Hair follicular keratinocyte (primary cell): Measurements from ENCODE around the gene COPZ1. TPM values are rescaled to one million over a fixed set of nuclear protein-coding genes. Genes with fewer than 3 reads are reported as not detected.

Experiments
- total RNA-seq: library from RNA; depleted of rRNA; stranded (reverse); fragments of >200 nt; gene quantifications from 2 replicates; pipeline ENCODE4 v1.2.3, GENCODE V29; 2015

COPZ1 gene, protein sequence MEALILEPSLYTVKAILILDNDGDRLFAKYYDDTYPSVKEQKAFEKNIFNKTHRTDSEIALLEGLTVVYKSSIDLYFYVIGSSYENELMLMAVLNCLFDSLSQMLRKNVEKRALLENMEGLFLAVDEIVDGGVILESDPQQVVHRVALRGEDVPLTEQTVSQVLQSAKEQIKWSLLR
- 115 and 130 TPM in 2 replicates for total RNA-seq

DNA sequence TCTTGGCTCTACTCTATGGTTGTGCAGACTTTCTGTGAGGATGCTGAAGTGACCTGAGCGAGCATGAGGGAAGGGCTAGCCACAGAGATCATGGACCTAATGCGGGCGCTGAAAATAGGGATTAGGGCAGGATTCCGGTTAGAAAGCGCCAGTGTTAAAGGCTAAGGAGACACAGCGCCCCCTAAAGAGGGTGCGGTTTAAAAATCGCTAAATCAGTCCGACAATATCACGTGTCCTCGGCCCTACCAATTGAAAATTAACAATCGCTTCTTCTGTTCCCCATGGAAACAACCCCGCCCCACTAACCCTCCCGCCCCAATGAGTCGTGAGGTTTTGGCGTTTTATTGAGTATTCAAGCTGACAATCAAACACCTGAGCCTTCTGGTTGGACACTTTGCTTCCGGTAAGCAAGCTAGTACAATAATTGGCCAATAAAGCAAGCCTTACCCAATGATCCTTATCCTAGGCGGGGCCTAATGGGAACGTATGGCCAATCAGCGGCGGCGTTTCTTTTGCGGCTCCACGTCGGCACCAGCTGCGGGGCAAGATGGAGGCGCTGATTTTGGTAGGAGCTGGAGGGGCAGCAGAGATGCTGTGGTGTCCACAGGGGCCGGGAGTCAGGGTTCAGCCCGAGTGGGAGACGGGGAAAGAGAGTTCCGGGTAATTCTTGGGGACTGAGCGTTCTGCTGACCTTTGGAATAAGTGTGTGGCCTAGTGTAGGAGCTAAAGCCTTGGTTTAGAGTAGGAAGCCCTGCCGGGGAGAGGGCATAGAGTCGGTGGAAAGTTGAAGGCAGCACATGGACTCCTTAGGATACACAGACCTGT is at the start of gene COPZ1:
Gene COPZ1, plus strand, starts transcription at position 515 of the 825 bp plus-strand sequence. Its CDS starts 33 bp downstream, at position 548.

DNA sequence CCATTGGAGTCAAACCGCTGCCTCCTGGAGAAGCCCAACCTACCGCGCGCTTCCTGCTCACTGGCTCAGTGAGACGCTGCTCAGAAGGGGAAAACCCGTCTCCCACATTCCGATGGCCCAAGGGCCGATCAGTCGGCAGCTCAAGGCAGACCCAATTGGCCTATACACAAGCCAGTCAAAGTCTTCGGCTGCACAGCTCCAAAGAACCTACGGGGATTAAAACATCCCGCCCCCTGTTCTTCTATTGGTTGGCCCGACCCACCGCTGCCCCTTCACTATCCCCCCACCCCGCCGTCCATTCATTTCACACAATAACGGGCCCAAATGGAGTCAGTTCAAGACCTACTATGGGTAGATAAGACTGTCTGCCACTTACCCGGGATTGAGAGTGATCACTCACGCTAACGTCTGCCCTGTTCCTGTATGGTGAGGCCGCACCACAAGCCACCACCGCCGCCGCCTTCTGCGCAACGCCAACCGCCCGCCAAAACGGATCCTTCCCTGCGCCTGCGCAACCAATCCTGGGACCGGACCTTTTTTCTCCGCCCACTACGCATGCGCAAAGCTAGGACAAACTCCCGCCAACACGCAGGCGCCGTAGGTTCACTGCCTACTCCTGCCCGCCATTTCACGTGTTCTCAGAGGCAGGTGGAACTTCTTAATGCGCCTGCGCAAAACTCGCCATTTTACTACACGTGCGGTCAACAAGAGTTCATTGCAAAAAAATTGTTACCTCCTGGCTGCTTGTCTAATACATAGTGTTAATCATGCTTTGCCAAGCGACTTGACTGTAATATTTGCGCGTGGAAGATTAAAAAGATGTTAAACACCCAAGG is 45.1 kb upstream of the COPZ1 start, which contains the start of gene CBX5:
Gene CBX5, minus strand, starts transcription at position 491 of the 836 bp plus-strand sequence. CDS start 22,472 bp downstream, outside the sequence.

DNA sequence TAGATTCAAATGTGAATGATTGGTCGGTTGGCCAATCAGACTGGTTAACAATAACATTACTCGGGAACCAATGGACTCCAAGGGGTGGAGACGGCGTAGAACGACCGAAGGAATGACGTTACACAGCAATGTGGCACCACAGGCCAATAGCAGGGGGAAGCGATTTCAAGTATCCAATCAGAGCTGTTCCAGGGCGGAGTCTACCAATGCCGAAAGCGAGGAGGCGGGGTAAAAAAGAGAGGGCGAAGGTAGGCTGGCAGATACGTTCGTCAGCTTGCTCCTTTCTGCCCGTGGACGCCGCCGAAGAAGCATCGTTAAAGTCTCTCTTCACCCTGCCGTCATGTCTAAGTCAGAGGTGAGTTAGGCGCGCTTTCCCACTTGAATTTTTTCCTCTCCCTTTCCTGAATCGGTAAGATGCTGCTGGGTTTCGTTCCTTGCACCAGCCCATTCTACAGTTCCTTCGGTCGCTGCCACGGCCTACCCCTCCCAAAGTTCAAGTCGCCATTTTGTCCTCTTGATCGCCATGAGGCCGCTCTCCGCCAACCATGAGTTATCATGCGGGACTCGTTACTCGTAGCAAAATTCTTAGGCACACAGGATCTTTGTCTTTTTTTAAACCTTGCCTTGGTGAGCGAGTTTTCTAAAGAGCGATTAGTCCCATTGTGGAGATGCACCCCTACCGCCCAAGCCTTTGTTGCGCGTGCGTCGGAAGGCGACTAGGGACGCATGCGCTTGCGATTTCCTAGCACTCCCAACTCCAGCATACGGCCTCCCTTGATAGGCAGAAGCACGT is 44.3 kb upstream of the COPZ1 start, which contains the start of gene HNRNPA1:
Gene HNRNPA1, plus strand, starts transcription at position 259 of the 793 bp plus-strand sequence. Its CDS starts 82 bp downstream, at position 341.

DNA sequence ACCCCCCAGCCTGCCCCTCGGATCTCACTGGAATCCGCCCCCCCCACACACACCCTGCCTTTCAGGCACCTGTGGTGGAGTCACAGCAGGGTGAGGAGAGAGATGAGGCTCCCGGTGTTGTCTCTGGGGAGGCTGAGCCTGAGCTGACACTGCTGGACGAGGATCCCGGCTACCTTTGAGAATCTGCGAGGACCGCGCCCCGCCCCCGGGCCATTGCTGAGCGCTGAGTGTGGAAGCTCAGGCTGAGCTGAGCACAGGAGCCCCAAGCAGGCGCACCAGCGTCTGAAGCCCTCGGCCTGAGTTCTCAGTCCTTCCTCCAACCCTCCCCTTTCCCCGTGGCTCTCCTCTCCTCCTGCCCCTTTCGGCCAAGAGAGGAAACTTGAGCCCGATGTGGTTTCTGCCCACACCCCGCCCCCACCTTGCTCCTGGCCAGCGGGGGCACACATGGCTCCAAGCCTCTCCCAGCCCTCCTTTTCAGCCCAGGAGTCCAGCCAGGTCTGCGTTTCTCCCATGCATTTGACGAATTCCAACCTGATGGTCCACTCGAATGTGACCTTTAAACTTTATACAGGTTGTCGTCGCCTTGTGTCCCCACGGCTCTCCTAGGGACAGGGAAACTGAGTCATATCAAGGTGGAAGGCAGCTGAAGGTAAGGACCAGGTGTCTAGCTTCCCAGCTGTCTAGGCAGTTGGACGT is 24.1 kb upstream of the COPZ1 start, which contains the start of gene NFE2:
Gene NFE2, minus strand, starts transcription at position 284 of the 696 bp plus-strand sequence. CDS start 5,767 bp downstream, outside the sequence.

DNA sequence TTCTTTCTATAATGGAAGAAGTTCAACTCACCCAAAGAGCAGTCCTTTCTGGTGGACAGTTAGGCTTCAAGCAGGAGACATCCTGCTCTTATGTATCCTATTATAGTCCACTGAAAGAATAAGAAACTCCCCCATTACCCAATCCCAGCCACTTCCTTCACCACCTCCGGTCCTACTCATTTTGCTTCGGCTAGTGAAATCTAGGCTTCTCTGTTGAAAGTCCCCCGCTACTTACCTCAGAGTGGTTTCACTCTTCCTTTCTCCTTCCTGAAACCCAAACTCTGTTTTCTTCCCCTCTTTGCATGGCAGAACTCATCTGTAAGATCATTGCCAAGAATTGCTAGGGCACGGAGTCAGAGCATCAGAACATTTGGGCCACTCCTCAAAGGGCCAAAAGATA is 39.5 kb downstream of the COPZ1 start, which contains the start of gene GPR84:
Gene GPR84, minus strand, starts transcription at position 74 of the 400 bp plus-strand sequence. CDS start 635 bp downstream, outside the sequence.

DNA sequence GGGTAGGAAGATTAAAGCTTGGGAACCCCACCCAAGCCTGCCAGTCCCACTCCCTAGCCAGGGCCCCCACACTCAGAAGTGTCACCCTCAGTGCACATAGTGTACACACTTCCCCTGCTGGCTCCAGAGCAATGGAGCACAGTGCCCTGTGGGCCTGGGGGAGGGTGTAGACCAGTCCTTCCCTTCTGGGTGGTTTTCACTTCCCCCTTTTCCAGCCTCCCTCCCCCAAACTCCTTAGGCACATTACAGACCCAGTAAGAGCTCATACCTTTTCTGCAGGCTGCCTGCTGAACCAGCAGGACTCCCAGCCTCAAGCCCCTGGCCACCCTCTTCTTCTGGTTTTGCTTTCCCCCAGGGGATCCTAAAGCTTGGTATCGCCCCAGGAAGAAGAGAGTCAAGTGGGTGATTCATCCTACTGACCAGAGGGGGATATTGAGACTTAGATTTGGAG is 59.7 kb downstream of the COPZ1 start, which contains the start of gene ZNF385A:
Gene ZNF385A, minus strand, starts transcription at position 143 of the 451 bp plus-strand sequence. CDS start 219 bp downstream, outside the sequence.

Other genes with a start within 250 kb of the COPZ1 start
- gene SMUG1, start 136.1 kb upstream of the COPZ1 start, total RNA-seq = 69.3 and 72.3 TPM in 2 replicates
- gene CBX5, start 45.0 kb upstream of the COPZ1 start, total RNA-seq = 25.7 and 28.0 TPM in 2 replicates
- gene HNRNPA1, start 44.4 kb upstream of the COPZ1 start, total RNA-seq = 545 and 687 TPM in 2 replicates
- not detected in 2 replicates for gene NFE2, start 24.1 kb upstream of the COPZ1 start, total RNA-seq
- gene GPR84, start 39.4 kb downstream of the COPZ1 start, total RNA-seq = 0.23 TPM in 1 of 2 replicates, not detected in the other
- gene ZNF385A, start 59.6 kb downstream of the COPZ1 start, total RNA-seq = 25.5 and 37.4 TPM in 2 replicates
- 186 and 267 TPM in 2 replicates for gene ITGA5, start 94.1 kb downstream of the COPZ1 start, total RNA-seq
- gene GTSF1, start 148.5 kb downstream of the COPZ1 start, total RNA-seq = not detected in 2 replicates
- gene NCKAP1L, start 172.6 kb downstream of the COPZ1 start, total RNA-seq = not detected in 2 replicates
- gene PDE1B, start 224.5 kb downstream of the COPZ1 start, total RNA-seq = not detected in 2 replicates